ENCODE data around the gene ZBTB32.

ZBTB32 gene

GRCh38 chr19:35753634-35754369 lies 49.4 kb downstream of the ZBTB32 start:
- DNase-seq: no peak

- DNase-seq: no peak
These were observed 50.2 kb downstream of the ZBTB32 start for GRCh38 chr19:35754370-35755130.

- peak; percentile 88 for DNase-seq
These were observed 50.8 kb downstream of the ZBTB32 start for GRCh38 chr19:35755131-35755549.

GRCh38 chr19:35755550-35756376 lies 51.4 kb downstream of the ZBTB32 start:
- DNase-seq: peak; percentile 81

- DNase-seq: no peak
These were observed 52.2 kb downstream of the ZBTB32 start, which contains the start of gene HSPB6 for GRCh38 chr19:35756377-35757230. Gene HSPB6, minus strand, starts transcription at chr19:35757029. Its CDS starts 21 bp downstream, at chr19:35757008.

GRCh38 chr19:35757231-35757748 lies 52.9 kb downstream of the ZBTB32 start:
- DNase-seq: peak; percentile 76

- DNase-seq: peak; percentile 100
These were observed 53.6 kb downstream of the ZBTB32 start, which contains the start of gene PROSER3 for GRCh38 chr19:35757749-35758608. Gene PROSER3, plus strand, starts transcription at chr19:35758176. Its CDS starts 40 bp downstream, at chr19:35758216.

- DNase-seq: no peak
These were observed 55.3 kb downstream of the ZBTB32 start for GRCh38 chr19:35759697-35760096.

- DNase-seq: no peak
These were observed 56.5 kb downstream of the ZBTB32 start for GRCh38 chr19:35760711-35761349.

- no peak for DNase-seq
These were observed 60.3 kb downstream of the ZBTB32 start for GRCh38 chr19:35764432-35765315.
